ENCODE data around the gene EP400.

The EP400 gene

GRCh38 chr12:132056951-132057350, 107.2 kb downstream of the EP400 start:
- TF ChIP-seq ZIC2 (tag by site-specific recombination; IDR thresholded peaks at IDR 0.05) (no peak), ZBTB48 (tag by site-specific recombination; IDR thresholded peaks at IDR 0.05) (no peak), BCL11B (tag by site-specific recombination; IDR thresholded peaks at IDR 0.05; ENCODE audit: low read depth) (no peak)
- Histone ChIP-seq H3K4me1 (ENCODE audit: control insufficient read depth, insufficient read depth, low read length) (no peaks in the 10 kb centered on the region), H3K27ac (ENCODE audit: extremely low read depth, low read depth, low read length) (no peak overlapping the region), H3K9me3 (ENCODE audit: control insufficient read depth, insufficient read depth, low read depth, low read length) (no peaks in the 10 kb centered on the region), H3K36me3 (ENCODE audit: control insufficient read depth in 2 of 2, insufficient read depth in 1 of 2, low read length in 2 of 2) (peaks cover 26 to 83% of the 10 kb centered on the region in 2 experiments), H3K4me3 (ENCODE audit: low read depth, low read length) (no peak overlapping the region)
- POLR2A ChIA-PET, result no interaction called here
- CTCF ChIA-PET, result no interaction called here

GRCh38 chr12:132057691-132058090, 107.9 kb downstream of the EP400 start:
- ChIA-PET POLR2A (no interaction called here), CTCF (interaction anchor here (0.6 kb wide), 1 partner anchor 222 kb away, joined by 3 read pairs; no protein-coding TSS in a partner anchor)

GRCh38 chr12:132061197-132061596, 111.5 kb downstream of the EP400 start:
- CTCF ChIA-PET, result no interaction called here

More at GRCh38 chr12:132057691-132058090, 107.9 kb downstream of the EP400 start:
- no peaks in the 10 kb centered on the region for H3K9me3 ChIP-seq (ENCODE audit: control insufficient read depth, insufficient read depth, low read depth, low read length)
- no peaks in the 10 kb centered on the region for H3K4me1 ChIP-seq (ENCODE audit: control insufficient read depth, insufficient read depth, low read length)
- H3K27ac ChIP-seq (ENCODE audit: extremely low read depth, low read depth, low read length), result no peak overlapping the region
- no peak for TF ChIP-seq ZNF19 (tag by site-specific recombination; IDR thresholded peaks at IDR 0.05; ENCODE audit: low read depth)
- no peak for TF ChIP-seq ZNF175 (tag by site-specific recombination; IDR thresholded peaks at IDR 0.05)
- no peak for TF ChIP-seq ZNF266 (tag by site-specific recombination; IDR thresholded peaks at IDR 0.05; ENCODE audit: low read depth)
- no peak for TF ChIP-seq ZNF792 (tag by site-specific recombination; IDR thresholded peaks at IDR 0.05)
- no peak for TF ChIP-seq OSR2 (tag by site-specific recombination; IDR thresholded peaks at IDR 0.05)
- no peak for TF ChIP-seq ZFP3 (tag by site-specific recombination; IDR thresholded peaks at IDR 0.05; ENCODE audit: low read depth)
- peaks cover 26 to 83% of the 10 kb centered on the region in 2 experiments for H3K36me3 ChIP-seq (ENCODE audit: control insufficient read depth in 2 of 2, insufficient read depth in 1 of 2, low read length in 2 of 2)
- no peak overlapping the region for H3K4me3 ChIP-seq (ENCODE audit: low read depth, low read length)

More at GRCh38 chr12:132061197-132061596, 111.5 kb downstream of the EP400 start:
- Histone ChIP-seq H3K4me3 (ENCODE audit: low read depth, low read length) (no peak overlapping the region), H3K4me1 (ENCODE audit: control insufficient read depth, insufficient read depth, low read length) (no peaks in the 10 kb centered on the region), H3K27ac (ENCODE audit: extremely low read depth, low read depth, low read length) (no peak overlapping the region), H3K9me3 (ENCODE audit: control insufficient read depth, insufficient read depth, low read depth, low read length) (no peaks in the 10 kb centered on the region), H3K36me3 (ENCODE audit: control insufficient read depth in 2 of 2, insufficient read depth in 1 of 2, low read length in 2 of 2) (peaks cover 20 to 85% of the 10 kb centered on the region in 2 experiments)
- TF ChIP-seq ZNF335 (tag by site-specific recombination; conservative IDR thresholded peaks at IDR 0.05), result no peak
- TF ChIP-seq PRDM4 (tag by site-specific recombination; IDR thresholded peaks at IDR 0.05), result no peak
- no peak for TF ChIP-seq ZNF140 (tag by site-specific recombination; IDR thresholded peaks at IDR 0.05)
- TF ChIP-seq REPIN1 (tag by site-specific recombination; IDR thresholded peaks at IDR 0.05; ENCODE audit: low read depth), result no peak
- no peak for TF ChIP-seq SP3 (tag by site-specific recombination; IDR thresholded peaks at IDR 0.05)
- no peak for TF ChIP-seq ZNF488 (tag by site-specific recombination; IDR thresholded peaks at IDR 0.05)
- TF ChIP-seq ZNF214 (tag by site-specific recombination; IDR thresholded peaks at IDR 0.05; ENCODE audit: borderline replicate concordance), result no peak
- TF ChIP-seq ZNF404 (tag by site-specific recombination; IDR thresholded peaks at IDR 0.05), result no peak
- TF ChIP-seq ZNF18 (tag by site-specific recombination; IDR thresholded peaks at IDR 0.05), result no peak
- TF ChIP-seq ZNF791 (tag by site-specific recombination; IDR thresholded peaks at IDR 0.05), result no peak
- TF ChIP-seq SCRT2 (tag by site-specific recombination; IDR thresholded peaks at IDR 0.05), result no peak
- no peak for TF ChIP-seq MZF1 (tag by site-specific recombination; IDR thresholded peaks at IDR 0.05; ENCODE audit: borderline replicate concordance)
- no peak for TF ChIP-seq KLF9 (tag by site-specific recombination; IDR thresholded peaks at IDR 0.05; ENCODE audit: low read depth)
- TF ChIP-seq TCF7L2 (IDR thresholded peaks at IDR 0.05; ENCODE audit: borderline replicate concordance, low read depth, low read length), result no peak
- no peak for TF ChIP-seq ZNF248 (tag by site-specific recombination; IDR thresholded peaks at IDR 0.05)
- TF ChIP-seq PRDM1 (tag by site-specific recombination; IDR thresholded peaks at IDR 0.05), result no peak
- POLR2A ChIA-PET, result no interaction called here
